GM21390 (cell line): ENCODE measurements around the gene PPP4R2.

Experiments
- ATAC-seq: cut with Tn5 transposase; IDR thresholded peaks from one replicate; pipeline ENCODE4 v1.9.1; 2021; ENCODE audit not compliant: unreplicated experiment

PPP4R2 gene

DNA sequence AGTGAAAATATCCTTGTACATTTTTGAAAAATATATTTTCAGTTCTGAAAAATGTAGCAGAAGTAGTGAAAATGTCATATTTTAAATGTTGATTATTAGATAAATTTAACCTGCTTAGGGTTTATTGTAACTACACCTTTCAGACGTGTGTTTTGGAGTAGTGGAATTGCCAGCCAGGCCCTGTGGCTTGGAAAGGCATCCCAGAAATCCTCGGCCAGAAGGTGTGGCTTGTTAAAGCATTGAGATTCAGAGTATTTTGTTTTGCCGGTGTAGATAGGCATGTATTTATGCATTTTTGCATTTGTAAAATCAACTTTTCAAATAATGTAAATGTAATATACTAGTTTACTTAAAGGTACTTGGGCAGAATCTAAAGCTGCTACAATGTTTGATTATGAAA, 71.8 kb downstream of the PPP4R2 start:
- ATAC-seq: no peak

DNA sequence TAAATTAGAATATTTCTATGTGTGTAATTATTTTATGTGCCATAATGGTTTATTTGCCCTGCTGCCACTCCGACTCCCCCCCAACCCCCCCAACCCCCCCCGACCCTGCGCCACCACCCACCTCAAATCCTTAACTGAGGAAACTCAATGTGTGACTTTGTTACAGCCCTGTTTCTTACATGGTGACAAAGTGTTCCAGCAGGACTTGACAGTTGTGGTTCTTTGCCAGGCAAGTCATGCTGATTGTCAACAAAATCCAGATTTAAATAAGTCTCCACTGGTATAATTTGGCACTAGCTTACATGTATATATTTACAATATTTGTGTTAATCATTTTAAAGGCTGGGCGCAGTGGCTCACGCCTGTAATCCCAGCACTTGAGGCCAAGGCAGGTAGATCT, 72.6 kb downstream of the PPP4R2 start:
- ATAC-seq: no peak

DNA sequence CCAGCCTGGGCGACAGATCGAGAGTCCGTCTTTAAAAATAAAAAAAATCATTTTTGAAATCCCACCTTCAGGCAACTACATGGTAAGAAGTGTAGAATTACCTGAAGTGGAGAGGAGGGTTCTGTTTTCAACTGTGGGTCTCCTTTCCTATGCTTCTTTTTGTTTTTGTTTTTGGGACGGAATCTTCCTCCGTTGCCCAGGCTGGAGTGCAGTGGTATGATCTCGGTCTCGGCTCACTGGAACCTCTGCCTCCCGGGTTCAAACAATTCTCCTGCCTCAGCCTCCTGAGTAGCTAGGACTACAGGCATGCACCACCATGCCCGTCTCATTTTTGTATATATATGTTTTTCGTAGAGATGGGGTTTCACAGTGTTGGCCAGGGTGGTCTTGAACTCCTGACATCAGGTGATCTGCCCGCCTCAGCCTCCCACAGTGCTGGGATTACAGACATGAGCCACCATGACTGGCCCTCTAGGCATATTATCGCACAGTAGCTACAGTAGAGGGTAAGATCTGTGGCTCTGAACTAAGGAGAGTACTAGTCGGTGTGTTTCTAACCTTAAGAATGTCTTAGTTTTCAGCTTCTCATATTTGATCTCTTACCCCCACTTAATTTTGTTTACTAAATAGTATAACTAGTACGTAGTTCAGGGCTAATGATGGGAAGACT, 73.3 kb downstream of the PPP4R2 start:
- no peak for ATAC-seq

DNA sequence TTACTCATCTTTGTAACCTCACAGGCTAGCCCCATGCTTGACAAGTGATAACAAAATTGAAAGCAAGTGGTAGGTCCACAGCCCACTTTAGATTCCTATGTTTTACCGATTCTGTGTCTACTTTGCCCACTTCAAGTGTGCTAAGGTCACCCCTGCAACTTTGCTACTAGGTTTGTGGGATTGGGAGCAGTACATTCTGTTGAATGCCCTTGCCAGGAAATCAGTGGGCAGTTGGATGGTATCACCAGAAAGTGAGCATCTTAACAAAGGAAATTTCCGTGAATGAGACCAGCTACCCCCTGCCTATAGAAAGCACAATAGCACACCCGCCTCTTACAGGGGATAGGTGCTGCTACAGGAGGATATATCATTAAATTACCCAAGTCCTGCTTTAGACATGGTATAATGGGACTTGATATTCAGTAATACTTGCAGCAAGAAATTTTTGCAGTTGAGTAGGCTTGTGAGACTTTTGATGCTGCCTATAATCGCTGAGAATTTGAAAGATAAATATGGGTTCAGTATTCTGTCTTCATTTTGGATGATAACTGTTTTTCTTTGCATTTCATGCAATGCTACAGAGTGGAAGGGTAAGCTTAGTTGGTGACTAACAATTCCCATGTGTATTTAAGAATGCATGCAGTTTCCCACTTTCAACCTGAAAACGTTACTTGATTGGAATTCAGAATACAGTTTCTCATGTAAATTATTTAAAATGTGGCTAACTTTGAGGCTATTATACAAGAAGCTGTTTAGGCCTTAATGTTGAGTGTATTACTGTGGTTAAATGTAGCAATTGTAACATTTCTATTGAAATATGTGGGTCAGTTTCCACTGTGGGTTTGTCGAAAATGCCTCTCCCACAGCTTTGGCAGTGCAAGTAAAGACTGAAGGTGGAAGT, 74.3 kb downstream of the PPP4R2 start:
- no peak for ATAC-seq

DNA sequence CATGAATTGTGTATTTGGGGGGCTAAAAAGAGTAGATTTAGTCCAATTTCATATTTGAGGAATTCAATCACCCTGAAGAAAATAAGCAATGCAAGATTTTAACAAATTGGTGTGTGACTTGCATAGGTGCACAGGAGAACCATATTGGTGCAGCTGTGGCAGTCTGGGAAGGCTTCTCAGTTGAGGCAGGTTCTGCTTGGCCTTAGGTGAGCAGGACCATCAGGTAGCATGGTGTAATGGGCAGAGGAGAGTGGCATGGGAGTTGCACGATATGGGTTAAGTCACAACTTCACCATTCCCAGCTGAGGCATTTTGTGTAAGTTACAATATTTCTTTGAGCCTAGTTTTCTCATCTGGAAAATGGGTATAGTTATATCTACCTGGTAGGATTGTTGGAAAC, 75.3 kb downstream of the PPP4R2 start:
- no peak for ATAC-seq

DNA sequence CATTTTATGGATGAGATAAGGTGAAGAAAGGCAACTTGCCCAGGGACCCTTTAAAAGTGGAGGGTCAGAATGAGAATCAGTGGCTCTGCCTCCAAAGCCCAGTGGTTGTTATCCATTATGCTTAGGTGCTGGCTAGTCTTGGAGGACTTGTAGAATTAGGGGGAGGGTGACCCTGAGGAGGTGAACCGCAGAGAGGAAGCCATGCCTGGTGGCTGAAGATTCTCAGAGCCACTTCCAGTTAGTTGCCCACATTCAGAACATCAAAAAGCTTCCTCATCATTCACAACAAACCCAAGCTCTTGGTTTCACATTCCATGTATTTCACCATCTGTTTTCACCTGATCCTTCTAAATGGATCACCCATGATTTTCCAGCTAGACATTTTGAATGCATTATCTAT, 76.0 kb downstream of the PPP4R2 start:
- no peak for ATAC-seq

DNA sequence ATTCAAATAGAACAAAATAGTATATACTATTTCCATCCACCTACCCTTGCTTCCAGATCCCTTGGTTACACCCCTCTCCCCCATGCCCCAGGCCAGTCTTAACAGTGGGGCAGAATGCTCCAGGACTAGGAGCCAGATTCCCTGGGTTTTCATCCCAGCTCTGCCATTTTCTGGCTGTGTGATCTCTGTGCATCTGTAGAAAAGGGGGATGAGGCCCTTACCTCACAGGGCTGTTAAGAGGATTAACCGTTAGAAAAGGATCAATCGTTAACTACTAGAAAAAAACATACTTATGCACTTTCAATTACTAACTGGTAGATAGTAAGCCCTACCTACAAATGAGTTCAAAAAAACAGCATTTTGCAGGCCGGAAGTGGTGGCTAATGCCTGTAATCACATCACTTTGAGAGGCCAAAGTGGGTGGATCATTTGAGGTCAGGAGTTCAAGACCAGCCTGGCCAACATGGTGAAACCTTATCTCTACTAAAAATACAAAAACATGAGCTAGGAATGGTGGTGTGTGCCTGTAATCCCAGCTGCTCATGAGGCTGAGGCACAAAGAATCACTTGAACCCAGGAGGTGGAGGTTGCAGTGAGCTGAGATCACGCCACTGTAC, 76.6 kb downstream of the PPP4R2 start:
- ATAC-seq: no peak

DNA sequence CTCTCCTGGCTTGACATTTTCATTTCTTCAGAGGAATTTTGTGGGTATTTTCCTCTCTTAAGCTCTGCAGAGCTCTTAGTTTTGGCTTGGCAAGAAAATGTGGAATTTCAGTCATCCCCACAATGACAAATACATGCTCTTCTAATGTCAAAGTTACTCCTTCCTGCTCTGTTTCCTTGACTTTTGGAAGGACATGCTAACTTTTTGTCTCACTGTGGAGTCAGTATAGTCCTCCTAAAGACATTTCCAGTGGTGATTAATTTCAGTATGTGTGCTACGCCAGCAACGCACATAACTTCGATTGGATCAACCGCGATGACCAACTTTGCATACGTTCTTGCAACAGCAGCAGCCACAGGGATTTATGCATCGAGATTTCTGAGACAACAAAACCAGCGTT, 78.2 kb downstream of the PPP4R2 start:
- no peak for ATAC-seq

DNA sequence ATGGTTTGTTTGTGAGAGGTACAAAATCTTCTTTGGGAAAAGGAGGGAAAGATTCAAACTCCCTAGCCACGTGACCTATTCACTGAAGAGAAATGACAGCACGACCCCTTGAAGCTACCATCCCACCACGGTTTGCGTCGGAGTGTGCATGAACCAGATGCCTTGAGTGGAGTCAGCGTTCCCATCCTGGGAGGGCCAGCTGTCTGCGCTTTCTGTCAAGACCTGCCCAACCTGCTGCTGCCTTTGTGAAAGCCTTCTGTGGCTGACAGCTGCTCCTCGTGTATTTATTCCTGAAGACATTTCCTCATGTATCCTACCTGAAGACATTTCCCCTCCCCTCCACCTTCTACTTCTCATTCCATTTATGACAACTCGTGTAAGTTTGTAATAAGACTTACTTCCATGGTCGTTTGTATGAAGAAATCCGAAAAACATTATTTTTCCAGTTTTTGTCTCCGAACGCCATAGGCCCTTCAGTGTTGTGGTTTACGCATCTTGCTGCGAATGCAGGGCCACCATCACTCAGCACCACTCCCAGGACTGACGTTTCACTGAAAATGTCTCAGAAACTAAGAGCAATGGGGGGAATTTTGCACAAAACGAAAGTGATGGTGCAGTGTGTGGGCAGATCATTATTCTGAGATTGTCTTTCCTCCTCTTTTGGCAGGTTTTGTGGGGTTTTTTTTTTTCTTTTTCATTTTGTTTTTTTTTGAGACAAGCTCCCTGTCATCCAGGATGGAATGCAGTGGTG, 83.8 kb downstream of the PPP4R2 start:
- no peak for ATAC-seq

DNA sequence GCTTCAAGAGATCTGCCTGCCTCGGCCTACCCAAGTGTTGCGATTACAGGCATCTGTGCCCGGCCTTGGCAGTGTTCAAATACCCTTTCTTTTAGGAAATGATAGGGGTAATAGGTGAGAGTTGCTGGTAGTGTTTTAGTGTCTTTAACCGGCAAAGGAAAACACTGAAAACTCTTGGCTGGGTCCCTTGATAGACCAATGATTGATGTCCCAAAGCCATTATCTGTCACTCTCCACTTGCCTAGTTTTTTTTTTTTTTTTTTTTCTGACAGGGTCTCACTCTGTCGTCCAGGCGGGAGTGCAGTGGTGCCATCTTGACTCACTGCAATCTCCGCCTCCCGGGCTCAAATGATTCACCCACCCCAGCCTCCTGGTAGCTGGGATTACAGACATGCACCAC, 84.5 kb downstream of the PPP4R2 start:
- ATAC-seq: no peak

DNA sequence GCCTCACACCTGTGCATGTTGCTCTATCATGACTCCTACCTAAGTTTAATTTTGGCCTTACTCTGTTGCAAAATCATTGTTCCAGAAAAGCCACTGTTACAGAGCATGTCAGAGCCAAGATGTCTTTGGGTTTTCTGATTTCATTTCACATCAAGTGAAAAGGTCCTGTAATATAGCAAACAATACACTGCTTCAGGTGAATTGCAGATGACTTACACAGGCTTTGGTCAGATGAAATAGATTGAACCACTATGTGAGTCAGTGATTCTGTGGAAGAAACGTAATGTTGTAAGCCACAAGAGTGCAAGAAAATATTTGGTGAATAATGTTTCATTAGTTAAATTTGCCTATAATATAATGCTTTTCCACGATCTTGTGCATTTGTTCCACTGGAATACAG, 87.6 kb downstream of the PPP4R2 start:
- no peak for ATAC-seq

DNA sequence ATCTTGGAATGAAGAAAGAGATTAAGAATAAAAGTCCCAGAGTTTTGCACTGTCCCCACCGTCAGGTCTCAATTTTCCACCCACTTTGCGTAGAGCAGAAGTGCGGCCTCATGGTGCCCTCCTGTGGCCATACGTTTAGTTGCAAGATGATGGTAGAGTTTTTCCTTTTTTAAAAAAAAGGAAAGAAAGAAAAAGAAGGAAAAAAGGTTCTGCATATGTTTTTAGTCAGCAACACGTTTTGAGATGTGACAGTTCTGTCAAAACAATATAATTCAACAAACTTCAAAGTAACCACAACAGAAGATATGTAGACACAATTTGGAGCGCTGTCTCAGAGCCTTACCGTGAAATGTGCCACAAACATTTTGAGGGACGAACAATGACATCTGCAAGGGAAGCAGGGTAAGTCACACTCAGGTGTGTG, 89.5 kb downstream of the PPP4R2 start:
- ATAC-seq: no peak

DNA sequence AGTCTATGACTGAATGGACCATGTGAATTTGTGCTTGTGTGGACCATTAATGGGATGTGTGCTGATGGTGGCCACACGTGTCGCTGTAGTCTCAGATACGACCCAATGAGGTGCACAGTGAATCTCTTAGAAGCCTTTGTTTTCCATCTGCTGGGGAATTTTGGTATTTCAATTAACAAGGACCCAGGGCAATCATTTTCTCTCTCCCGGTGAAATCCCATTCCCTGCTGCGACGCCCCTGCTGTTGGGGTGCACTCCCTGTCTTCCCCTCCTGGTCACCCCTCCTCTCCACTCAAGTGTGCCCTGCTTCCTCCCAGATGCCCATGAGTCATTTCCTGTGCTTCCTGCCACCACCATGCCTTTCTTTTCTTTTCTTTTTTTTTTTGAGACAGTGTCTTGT, 97.5 kb downstream of the PPP4R2 start:
- peak; percentile 49 for ATAC-seq

DNA sequence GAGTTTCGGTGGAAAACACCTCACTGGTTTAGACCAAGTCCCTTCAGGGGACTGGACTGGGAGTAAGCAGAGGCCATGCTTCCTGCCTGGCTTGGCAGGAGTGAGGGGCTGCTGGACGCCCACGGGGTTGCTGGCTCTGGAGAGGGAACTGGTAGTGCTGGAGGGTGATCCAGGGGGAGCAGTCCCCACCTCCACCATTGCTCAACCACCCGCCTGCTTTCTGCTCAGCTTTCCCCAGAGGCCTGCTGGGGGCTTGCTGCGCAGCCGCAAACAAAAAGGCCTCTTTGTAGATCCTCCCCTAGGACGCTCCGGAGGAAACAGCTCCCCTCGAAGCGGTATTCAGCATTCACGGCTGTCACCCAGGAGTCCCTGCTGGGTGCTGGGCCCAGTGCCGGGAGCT, 98.3 kb downstream of the PPP4R2 start:
- ATAC-seq: no peak

DNA sequence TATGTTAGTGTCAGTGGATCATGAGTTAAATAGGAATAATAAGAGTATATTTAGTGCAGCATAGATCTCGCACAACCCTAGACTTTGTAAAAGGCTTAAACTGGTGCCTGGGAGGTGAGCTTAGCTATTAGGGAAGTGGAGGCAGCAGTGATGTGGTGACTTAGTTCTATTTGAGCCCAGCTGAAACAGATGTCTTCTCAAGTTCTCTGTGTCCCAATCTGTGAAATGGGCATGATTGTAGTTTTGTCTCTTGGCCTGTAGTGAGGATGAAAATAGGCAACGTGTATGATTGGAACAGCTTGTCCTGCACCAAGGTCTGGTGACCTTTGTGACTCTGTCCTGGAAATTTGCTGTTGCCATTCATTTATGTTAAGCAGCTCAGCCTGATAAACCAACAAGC, 99.6 kb downstream of the PPP4R2 start:
- ATAC-seq: no peak

DNA sequence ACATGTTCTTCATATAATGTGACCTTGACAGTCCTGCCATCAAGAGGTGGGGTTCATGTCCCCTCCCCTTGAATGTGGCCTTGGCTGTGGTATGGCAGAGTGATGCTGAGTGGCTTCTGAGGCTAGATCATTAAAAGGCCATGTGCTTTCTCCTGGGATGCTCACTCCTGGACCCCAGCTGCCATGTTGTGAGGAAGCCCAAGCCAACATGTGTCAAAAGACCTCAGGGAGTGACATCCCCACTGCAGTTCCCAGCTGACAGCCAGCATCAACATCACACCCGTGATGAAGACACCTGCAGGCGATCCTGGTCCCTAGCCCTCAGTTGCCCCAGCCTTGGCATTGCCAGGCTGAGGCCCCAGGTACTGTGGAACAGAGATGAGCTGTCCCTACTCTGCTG, 101.4 kb downstream of the PPP4R2 start:
- no peak for ATAC-seq

DNA sequence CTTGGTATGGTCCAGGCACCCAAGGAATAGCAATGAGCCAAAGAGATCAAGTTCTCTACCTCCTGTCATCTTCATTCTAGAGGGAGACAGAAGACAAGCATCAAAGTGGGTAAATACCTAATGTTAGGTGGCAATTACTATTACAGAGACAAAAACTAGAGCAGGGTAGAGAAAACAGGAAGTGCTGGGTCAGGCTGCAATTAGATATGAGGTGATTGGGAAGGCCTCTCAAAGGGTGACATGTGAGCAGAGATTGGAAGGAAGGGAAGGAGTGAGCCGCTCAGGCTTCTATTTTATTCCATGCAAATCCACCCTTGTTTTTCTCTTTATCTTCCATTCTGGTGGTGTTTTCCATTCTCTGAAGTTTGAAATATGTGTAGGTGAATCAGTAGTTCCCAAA, 102.3 kb downstream of the PPP4R2 start:
- ATAC-seq: no peak

DNA sequence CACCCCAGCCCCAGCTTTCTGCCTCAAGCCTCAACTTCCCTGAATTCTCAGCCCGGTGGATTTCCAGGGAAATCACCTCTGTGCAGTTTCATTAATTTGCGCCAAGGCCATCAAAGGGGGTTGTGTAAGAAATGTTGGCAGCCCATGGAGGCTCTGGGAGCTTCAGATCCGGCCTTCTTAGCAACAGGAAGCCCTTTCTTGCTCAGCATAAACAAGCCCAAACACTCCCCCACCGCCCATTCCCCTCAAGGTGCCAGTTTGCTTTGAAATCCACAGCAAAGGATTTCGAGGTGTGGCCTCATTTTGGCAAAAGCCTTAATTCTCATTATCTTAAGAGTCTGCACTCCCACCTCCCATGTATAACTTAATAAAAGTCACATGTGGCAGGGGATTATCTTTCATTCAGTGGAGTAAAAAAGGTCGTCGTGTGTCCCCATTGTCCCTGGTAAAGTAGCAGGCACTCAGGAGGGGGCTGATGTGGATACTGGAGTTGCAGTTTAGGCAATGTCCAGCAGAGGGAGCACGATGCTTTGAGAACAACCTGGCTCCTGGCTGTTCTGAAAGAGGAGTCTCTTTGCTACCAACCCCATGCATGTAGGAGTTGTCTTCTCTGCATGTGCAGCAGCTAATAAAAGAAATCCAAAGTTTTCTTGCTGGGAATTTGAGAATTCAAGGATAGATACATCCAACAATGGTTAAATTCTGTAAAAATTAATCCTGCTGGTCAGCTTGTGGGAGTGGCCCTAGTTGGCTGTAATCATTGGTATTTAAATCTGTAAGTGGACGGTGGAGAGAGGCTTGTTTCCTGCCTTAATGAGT, 104.3 kb downstream of the PPP4R2 start:
- ATAC-seq: peak; percentile 95

DNA sequence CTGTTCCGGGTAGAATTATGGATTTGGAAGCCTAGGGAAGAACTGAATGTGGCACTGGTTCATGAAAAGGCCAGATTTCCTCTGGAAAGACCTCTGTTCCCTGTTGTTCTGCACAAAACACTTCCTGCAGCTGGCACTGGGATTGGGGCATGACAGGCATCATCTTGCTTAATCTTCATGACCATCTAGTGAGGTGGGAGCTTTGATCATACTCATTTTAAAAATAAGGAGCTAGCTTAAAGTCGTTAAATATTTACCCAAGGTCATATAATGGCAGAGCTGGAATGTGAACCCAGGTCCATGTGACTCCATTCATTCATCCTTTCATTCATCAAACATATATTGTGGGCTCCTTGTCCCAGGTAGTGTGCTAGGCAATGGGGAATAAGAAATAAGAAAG, 105.3 kb downstream of the PPP4R2 start:
- no peak for ATAC-seq

DNA sequence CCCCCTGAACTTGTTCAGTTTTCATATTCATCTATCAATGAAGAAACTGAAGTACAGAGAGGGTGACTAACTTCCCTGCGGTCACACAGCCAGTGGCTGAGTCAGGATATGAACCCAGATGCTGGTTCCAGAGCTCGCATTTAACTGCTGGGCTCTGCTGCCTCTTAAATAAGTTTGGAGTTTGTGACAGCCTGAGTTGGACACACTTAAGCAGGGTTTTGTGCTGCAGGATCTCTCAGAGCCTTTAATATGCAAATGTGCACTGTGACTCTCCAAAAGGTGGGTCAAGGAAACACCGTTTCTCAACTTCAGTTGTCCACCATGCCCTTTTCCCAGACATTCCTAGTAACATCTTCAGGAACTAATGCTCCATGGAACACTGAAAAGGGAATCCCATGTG, 110.6 kb downstream of the PPP4R2 start:
- ATAC-seq: no peak
